OCI-M2 (cell line): Measurements from ENCODE around the gene NUDT9.

Experiments used
- DNase-seq: peaks from one replicate; lab custom pipeline; 2025; ENCODE audit not compliant: unreplicated experiment; lab: John Stamatoyannopoulos, UW

NUDT9 gene

GRCh38 chr4:87502580-87503238, 80.3 kb downstream of the NUDT9 start:
- no peak for DNase-seq

- no peak for DNase-seq
Observed at GRCh38 chr4:87505862-87506261, 83.5 kb downstream of the NUDT9 start.

DNA sequence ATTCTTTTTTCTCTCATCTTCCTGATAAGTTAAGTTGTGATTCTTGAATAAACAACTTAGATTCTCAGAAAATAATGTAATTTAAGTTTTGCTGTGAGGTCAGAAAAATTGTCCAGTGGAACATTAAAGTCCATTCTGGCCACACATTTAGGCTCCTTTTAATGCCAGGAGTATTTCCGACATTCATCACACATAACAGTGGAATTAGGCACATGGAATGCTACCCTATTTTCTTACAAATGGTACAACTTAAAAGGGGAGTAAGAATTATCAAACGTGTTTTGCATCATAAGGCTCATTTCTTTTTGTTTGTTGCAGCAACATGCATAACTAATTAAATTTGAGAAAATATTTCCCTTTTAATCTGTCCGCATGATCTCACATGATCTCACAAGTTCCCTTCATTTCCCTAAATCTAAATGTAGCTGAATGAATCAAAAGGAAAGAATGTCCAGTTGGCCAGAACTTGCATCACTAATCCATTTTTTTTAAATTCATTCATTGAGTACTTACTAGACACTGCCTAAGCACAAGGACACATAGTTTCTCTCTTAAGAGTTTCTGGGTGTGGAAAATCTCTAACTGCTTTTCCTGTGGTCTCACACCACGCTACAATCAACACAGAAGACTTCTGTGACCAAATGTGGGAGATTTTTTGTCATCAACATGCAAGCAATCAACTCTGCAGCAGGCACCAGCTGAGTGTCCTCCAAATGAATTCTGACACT, 84.8 kb downstream of the NUDT9 start:
- no peak for DNase-seq
